Activated naive CD8-positive, alpha-beta T cell treated with anti-CD3 and anti-CD28 coated beads, Interleukin-2, amount 50 U/mL, for 16 hours (primary cell): ENCODE data around the gene PRKD3.

Source experiments
- DNase-seq: peaks from one replicate; pipeline ENCODE4 v3.0.0-alpha.2; 2020; ENCODE audit warnings: low read depth, low spot score

PRKD3 gene

DNA sequence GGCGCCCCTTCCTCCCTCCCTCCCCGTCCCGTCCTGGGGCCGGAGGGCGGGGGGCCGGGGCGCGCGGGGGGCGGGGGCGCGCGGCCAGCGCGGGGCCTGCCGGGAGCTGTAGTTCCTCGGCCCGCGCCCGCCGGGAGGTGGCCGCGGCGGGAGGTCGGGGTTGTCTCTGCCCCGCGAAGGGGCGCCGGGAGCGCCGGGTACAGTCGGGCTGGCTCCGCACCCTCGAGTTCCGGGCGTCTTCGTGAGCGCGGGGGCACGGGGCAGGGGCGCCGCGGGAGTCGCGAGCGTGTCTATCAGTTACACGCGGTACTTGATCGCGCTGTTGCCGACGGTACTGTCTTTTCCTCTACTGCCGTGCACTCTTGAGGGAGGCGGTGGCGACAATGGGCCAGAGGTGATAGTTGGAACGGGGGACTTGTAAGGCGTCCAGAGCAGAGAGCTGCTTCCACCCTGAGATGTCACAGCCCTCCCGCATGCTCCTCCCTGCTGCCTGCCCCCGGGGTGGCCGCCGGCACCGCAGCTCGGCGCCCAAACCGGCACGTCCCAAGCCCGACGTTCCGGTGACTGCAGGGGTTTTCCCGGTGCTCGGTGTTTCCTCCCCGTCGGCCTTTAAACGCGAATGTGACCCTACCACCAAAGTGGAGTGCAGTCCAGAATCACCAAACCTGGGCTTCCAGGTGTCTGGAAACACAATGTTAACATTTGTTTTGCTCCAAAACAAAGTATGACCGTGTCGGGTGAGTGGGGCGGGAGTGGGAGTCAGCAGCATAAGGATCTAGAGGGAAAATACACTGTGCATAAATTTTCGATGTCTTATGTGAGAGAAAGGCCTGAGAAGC, at the start of gene PRKD3:
TSS of gene PRKD3 (minus strand) at position 48 of the 839 bp plus-strand sequence. CDS start 8,309 bp downstream, outside the sequence.
- no peak for DNase-seq

DNA sequence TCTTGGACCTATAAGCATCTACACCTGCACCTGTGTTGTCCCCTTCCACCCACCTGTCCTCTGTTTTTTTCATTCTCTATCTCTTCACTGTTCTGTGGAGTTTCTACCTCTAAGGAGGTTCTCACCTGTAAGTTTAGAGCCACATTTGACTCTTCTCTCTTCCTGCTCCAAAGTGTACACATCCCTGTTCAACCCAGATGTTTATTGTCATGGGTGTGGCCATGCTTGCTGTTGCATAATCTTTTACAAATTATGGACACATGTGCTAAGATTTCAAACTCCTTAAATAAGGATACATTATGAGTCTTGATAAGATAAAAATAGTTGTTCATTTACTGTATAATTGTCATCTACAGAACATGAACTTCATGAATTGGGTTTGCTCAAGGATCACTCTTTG, 47.4 kb upstream of the PRKD3 start:
- DNase-seq: no peak

DNA sequence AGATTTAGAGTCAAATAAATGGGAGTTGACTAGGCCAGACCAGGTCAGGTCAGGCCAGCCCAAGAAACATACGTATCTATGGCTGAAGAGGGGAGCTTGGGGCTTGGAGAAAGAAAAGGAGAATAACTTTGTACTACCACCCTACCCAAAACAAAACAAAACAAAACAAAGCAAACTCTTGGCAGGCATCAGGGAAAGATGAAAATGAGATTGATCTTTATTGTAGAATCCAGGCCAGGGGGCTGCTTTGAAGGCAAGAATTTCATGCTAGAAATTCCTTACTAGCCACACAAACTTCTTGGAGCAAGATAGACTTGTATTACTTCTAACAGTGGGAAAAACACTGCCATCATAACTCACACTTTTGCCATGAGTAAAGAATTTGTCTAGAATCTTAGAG, 46.0 kb upstream of the PRKD3 start:
- DNase-seq: no peak

DNA sequence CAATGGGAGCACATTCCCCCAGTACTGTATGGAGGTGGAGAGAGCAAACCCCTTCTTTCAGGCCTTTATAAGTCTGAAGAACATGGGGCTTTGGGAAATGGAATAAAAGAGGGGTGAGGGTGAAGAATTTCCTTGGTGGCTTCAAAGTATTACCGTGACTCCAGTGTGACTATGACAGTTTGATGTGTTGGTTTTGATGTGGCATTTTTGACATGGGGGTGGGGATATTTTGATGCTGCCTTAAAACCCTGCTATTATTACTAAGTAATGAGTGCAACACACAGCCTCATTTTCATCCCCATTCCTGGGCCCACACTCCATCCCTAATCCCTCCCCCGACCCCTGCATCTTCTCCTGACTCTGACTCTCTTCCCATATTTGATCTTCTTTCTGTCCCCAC, 43.4 kb upstream of the PRKD3 start:
- no peak for DNase-seq

DNA sequence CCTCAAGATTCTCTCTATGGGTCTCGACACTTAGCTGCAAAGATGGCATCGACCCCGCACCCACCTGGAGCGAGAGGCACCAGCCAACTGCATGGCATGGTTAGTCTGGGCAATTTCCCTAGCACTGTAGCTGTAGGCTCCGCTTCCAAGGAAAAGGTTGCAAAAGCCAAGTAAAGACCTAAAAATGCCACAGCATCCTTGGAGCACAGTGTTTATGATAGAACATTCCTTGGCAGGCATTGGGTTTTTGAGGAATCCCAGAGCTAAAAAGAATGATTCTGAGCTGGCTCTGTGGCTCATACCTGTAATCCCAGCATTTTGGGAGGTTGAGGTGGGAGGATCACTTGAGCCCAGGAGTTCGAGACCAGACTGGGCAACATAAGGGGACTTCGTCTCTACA, 42.7 kb upstream of the PRKD3 start:
- DNase-seq: no peak

DNA sequence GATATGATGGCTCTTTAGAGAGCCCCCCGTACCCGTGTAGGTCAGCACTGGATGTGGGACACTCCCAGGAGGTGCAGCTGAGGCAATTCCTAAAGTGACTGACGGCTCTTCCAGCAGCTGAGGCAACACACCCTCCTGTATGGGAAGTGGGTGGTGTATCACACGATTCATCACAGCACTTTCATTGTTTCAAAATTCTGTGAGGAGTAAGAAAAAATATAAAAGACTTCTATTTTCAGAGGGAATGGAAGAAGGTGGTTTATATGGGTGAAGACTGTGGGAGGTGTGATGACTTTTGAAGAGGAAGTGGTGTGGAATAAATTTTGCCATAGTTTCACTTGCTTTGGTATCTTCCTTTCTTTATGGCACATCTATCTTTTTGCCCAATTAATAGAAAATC, 42.1 kb upstream of the PRKD3 start:
- no peak for DNase-seq

DNA sequence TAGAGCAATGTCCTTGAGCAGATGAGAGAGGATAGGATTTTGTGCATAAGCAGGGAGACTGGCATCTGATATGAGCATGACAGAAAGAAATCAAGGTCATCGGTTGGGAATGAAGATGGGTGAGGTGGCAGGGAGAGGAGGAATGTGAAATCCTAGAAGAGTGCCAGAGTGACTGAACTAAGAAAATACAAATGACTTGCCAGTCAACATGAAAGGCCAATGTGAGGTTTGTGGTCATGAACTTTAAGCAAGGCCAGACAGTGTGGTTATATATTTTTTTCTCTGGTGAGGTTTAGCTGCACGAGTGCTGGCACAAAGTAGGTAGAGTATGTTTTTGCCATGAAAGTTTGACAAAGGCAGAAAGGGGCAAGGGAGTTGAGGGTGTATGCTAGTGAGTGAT, 41.0 kb upstream of the PRKD3 start:
- no peak for DNase-seq

DNA sequence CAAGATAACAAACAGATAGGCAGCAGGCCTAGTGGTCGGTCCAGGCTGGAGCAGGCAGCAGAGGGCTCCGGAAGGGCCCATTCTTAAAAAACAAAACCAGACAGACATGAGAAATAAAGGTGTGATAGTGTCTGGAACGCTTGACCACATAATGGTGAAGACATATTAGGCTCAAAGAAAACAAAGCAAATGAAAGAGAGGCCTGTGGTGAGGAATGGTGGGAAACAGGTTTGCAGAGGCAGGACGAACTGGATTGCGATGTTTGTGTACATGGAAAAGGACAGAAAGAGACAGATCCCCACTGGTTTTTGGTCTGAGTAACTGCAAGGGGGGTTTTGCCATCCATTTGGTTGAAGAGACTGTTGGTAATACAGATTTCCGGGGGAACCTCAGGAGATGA, 39.7 kb upstream of the PRKD3 start:
- DNase-seq: no peak

DNA sequence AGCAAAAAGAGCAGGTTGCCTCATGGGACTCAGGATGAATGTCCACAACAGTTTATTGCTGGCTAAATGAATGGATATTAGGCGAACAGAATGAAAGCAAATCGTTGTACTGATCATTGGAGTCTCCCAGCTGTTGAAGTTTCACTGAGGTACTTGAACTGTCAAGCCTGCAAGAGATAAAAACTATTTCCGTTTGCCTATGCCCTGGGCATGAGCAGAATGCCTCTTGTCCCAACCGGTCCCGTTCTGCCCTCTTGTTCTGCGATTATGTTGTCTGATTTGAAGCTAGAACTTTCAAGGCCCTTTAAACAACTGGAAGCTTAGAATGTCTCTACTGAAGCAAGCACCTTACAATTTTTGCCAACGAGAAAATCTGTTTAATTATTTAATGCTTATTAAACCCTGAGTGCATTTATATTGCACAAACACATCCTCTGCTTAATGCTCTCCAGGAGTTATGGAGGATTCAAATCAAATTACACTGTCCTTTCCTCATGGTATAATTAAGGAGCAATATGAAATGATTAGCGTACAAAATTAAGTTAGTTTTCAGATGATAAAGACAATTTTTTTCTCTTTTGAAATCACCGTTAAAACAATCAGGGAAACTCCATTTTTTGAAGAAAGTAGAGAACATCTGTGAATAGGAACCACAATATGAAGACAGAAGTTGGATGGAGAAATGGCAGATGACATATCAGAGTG, 37.5 kb upstream of the PRKD3 start:
- DNase-seq: no peak

DNA sequence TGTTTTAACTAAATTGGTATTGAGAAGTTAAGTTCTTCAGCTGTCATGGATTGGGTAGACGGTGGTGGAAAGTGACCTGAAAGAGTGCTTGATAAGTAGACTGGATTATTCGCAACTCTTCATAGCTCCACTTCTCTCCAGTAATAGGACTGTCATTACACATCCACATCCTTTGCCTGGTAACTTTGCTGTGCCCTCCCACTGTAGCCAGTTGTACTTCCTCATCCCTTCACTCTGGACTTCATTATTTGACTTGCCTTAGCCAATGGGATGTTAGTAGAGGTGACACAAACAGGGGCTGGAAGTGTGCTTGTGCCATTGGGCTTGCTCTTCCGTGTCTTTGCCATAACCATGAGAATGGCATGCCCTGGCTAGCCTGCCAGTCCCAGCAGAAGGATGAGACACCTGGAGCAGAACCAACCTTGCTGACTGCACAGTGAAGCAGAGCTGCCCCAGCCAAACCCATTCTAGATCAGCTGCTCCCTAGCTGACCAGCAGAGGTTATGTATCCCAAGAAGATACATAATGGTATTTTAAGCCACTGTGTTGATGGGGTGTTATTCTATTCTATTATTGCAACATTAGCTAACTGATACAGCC, 36.7 kb upstream of the PRKD3 start:
- no peak for DNase-seq

DNA sequence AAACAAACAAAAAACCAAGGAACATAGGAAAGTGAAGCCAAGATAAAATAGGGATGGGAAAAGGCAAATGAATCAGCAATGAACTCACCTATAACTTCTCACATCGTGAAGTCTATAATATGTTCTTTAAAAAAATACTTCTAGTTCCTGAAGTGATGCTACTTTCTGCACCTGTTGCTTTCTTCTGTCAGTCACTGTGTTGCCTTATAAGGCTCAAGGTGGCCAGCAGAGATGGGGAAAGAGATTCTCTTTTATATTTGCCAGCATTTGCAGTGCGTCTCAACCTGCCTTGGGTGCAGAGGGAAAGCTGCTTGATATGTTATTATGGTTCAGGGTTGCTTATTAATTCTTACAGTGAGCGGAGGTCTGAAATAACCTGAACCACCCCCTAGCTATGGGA, 33.8 kb upstream of the PRKD3 start:
- DNase-seq: no peak

DNA sequence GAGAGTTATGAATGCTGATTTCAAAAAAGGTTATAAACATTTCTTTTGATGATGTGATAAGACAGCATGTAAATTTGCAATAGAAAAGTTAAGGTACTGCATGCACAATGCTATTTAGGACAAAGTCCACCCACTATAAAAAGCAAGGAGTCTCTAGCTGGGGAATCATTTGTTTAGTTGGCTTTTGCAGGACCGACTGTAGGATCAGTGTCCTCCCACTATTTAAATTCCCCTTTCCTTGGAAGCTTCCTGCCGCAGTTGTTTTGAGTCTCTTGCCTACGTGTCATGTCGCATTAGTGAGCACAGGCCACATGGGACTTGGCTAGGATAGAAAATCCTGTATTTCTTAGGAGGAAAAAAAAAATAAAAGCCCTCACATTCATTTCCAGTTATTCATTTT, 32.9 kb upstream of the PRKD3 start:
- no peak for DNase-seq

DNA sequence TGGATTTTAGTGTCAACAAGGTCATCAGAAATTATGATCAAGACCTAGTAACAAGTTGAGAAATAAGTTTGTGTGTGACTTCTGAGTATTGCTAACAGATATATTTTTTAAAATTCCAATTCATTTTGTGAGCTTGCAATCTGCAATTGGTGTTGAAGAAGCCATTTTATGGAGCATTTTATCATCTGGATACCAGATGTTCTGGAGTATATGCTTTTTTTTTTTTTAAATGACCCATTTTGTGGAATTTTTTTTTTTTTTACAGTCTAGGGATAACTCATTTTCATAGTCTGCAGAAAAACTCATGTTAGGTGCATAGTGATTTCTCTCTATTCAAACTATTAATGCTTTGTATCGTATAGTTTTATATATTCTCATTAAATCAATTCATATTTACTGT, 32.4 kb upstream of the PRKD3 start:
- no peak for DNase-seq

DNA sequence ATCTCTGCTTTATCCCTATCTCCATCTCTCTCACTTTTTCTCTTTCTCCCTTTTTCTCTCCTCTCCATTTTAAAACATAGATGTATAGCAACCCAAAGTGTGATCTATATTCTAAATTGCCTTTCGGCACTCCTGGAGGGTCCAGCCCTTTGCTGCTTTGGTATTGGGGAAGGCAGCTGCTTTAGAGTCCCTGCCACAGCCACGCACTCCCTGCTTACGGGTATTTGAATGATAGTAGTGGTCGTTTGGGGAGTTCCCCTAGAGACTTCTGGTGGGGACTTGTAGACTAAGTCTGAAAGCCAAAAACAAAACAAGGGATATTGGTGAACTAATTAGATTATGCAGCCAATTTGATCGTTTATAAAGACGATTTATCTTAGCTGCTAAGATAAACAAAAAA, 31.7 kb upstream of the PRKD3 start:
- no peak for DNase-seq

DNA sequence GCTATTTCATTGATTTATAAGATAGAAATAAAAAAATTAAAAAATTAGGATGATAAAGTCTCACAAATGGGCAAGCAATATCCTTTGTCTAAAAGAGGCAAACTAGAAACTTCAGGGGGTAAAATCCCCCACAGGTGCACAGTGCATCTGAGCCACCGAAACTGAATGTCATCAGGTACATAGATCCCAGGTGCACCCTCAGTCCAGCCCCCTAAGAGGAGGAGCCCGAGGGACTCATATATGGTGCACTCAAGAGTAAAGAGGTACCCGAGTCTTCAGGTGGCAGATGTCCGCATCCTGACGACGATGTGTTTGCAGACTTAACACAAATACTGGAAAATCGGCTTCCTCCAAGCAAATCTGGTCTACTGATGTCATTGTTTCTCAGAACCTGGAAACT, 31.1 kb upstream of the PRKD3 start:
- DNase-seq: no peak

DNA sequence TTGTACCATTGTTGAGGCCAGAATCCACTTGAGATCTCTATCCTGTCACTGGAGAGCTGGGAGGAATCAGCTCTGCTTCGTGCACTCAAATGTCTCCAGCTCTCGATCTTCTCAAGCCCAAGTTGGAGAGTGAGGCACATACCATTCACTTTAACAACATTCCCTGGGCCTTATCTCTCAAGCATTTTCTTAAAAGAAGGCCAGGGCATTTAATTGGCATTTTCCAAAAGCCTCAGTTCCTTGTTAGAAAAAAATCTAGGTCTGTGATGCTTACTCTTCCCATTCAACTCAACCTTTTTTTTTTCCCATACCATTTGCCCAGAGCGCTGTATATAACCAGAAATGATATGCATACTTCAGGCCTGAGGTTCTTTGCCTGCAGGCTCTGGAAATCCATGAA, 29.9 kb upstream of the PRKD3 start:
- no peak for DNase-seq

DNA sequence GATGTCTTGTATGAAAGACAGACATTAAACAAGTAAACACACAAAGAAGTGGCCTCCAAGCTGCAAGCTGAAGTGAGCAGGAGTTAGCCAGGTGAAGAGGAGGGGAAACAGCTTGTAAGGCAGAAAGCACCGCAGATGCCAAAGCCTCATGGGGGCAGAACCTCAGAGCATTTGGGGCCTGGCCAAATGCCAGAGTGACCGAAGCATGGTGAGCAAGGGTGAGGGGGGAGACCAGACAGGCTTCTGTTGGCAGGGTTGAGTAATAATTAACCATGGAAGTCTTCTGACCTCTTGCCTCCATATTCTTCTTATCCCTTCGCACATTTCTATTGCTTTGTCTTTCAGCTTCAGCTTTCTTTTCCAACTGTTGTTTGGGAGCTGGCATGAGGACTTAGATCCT, 25.4 kb upstream of the PRKD3 start:
- DNase-seq: no peak

DNA sequence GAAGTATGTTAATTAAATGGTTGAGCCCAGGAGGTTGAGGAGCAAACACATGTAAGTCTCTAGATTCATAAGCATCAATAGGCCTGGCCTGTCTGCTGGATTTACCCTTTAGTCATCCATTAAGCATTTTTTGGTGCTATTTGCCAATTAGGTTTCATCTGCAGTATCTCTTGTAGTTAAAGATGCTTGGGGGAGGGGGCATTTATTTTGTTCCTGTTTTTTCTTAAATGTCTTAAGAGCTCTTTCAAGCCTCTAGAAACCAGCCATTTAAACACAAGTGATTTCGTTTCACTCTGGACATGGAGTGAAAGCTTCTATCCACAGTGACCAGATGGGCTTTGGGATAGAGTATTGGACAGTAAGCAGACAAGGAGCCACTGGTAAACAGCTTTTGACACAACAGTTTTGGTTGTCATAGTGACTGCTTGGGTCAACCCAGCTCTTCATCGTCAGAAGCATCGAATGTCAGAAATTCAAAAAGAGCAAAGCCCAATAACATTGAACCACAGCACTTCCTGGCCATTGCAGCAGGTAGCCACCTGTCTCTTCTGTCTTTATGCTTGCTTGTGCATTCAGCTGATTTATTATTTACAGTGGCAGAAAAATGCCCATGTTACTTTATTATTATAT, 24.7 kb upstream of the PRKD3 start:
- DNase-seq: no peak

DNA sequence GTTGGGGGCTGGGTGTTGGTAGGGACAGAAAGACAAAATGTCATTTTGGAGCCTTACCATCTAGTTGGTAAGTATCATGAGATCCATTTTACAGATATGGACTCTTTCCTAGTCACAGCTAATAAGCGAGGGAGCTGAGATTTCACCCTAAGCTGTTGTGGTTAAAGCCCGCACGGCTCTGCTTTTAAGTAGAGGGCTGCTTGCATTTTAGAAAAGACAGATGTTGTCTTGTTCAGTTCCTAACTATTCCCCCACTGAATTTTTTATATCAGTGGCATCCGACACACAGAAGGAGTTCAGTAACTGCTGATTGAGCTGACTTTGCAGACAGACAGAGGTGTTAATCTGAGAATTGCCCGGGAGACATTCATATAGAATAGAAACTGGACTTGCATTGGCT, 23.5 kb upstream of the PRKD3 start:
- DNase-seq: no peak

DNA sequence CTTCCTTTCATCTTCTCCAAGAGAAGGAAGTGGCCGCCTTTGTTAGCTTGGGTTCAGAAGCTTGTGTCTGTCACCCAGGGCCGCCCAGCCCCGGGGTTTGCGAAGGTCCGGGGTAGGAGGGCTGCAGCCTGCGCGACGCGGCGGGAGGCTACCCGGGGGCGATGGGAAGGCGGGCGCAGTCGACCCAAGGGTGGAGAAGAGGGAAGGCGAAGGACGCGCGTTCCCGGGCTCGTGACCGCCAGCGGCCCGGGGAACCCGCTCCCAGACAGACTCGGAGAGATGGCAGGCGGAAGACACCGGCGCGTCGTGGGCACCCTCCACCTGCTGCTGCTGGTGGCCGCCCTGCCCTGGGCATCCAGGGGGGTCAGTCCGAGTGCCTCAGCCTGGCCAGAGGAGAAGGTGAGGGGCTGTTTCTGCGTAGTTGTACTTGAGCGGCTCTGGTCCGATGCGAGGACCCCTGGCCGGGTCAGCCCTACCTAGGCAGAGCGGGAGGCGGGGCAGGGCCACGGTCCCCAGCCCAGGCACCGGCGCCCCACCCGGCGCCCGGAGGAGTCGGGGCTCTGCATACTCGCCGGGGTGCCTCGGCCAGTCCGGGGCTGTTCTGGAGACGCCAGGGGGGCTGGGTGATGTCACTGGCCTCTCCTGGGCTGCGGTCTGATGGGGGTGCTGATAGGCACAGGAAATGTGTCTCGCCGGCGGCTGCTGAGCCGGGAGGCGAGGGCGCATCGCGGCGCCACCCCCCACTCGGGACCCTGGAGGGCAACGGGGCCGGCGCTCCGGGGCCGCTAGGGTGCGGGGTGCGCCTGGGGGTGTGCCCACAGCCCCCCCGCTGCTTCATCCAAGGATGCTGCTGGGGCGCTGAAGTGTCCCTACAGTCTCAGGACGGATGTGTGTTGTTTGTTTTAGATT, 20.1 kb upstream of the PRKD3 start, which contains the start of gene QPCT:
TSS of gene QPCT (plus strand) at position 178 of the 909 bp plus-strand sequence. CDS start at position 280, 102 bp downstream.
- DNase-seq: no peak
